ENCODE measurements around the gene CPA2.

DNA sequence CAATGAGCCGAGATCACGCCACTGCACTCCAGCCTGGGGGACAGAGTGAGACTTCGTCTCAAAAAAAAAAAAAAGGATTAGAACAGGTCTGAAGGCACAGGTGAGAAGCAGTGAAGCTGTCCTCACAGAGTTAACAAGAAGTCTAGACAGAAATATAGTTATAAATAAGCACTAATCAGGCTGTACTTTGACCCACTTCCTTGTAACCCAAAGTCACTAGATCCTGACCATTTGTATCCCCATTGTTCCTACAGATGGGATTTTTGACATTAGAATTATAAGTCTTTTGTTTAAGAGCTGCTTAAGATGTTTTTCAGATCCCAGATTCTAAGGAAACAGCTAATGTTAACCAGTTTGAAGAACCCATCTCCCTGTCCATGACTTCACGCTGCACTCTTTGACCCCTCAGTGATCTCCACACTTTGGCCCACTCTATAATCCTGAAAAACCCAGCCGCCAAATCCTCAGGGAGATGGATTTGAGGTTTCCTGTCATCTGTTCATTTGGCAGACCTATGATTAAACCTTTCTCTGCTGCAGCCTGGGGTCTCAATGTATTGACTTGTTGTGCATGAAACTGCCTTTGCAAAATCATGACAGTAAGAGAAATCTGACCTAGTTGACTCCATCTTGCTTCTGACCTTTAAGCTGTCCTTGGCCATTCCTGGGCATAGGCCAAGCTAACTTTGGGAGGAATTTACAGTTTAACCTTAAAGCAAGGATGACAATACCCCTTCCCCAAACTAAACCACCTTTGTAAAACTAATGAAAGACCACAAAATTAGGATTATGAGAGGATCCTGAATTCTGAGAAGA lies 47.6 kb upstream of the CPA2 start:
- no peak for TF ChIP-seq POLR2AphosphoS5 (IDR thresholded peaks at IDR 0.05; ENCODE audit: low read depth, low read length)
- TF ChIP-seq POLR2A (IDR thresholded peaks at IDR 0.05; ENCODE audit: low read depth, low read length) = no peak
- TF ChIP-seq TAF1 (IDR thresholded peaks at IDR 0.05; ENCODE audit: low read depth, low read length) = no peak
